NCI-H146 treated with DMSO at 0.1 percent for 48 hours (cell line): ENCODE data around the gene PROKR1.
"Not testable (repeated sequence)": the region's sequence is repeated elsewhere in the genome, so short reads cannot be mapped to it uniquely, and the experiment has no call there.

Experiments used
- DNase-seq: peaks from one replicate; lab custom pipeline; 2025; ENCODE audit not compliant: unreplicated experiment; lab: John Stamatoyannopoulos, UW

Gene PROKR1

DNA sequence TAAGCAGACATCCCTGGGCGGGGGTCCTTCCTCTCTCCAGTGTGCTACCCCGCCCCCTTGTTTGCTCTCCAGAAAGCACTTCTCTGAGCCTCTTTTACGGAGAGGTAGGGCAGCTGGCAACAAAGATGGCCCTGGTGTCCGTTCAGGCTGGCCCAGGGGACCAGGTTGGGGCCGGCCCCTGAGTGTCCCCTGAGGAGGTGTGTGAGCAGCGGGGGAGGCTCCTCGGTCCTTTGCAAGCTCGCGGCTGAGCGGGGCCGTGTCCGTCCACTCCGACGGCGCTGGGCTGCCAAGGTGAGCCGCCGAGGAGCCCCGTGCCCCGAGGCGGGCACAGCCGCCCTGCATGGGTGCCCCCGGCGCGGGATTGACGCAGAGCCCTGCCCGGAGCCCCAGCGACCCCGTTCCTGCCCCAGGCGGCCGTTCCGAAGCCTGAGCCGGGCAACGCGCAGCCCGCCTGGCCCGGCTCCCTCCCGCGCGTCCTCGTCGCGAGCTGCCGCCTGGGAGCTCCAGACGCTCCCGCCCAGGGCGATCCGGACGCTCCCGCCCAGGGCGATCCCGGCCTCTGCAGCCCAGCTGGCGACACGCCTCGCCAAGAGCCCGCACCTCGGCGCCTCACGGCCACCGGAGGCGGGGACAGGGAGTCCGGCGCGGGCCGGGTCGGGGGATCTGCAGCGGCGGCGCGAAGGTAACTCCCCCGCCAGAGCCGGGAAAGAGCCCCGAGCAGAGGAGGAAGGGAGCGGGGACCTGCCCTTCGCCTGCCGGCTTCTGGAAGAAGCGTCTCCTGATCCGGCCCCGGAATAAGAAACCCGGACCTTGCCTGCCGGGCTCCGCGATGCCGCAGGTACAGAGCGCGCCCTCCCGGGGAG is at the start of gene PROKR1:
PROKR1 (plus strand) TSS at position 569 of the 863 bp plus-strand sequence. CDS start 2,243 bp downstream, outside the sequence.
- DNase-seq, result peak; percentile 38

DNA sequence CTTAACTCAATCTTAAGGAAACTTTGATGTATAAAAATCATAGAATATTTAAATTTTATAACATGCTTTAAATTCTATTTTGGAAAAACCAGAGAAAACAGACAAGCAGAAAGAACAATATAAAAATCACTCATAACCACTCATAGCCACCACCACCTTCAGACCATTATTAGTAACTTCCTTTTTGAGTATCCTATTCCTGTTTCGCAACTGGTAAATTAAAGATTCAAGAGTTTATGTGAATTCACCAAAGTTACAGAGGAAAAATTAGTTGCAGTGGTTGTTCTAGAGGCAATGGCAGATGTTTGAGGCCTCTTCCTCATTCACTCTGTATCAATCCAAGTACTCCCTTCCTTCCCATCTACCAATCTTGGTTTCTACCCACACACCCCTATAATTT is 49.3 kb upstream of the PROKR1 start:
- no peak for DNase-seq

GRCh38 chr2:68594674-68595492 is 48.5 kb upstream of the PROKR1 start:
- DNase-seq, result no peak

- not testable (repeated sequence) for DNase-seq
Observed at GRCh38 chr2:68595493-68595785, 47.9 kb upstream of the PROKR1 start.

DNA sequence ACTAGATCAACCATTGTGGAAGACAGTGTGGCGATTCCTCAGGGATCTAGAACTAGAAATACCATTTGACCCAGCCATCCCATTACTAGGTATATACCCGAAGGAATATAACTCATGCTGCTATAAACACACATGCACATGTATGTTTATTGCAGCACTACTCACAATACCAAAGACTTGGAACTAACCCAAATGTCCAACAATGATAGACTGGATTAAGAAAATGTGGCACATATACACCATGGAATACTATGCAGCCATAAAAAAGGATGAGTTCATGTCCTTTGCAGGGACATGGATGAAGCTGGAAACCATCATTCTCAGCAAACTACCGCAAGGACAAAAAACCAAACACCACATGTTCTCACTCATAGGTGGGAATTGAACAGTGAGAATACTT is 42.9 kb upstream of the PROKR1 start:
- not testable (repeated sequence) for DNase-seq

DNA sequence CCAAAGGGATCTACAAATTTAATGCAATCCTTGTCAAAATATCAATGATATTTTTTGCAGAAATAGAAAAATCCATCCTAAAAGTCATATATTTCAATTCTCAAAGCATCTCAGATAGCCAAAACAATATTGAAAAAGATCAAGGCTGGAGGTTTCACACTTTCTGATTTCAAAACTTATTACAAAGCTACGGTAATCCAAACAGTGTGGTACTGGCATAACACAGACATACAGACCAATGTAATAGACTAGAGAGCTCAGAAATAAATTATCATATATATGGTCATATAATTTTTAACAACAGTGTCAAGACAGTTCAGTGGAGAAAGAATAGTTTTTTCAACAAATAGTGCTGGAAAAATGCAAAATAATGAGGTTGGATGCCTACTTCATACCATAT is 40.3 kb upstream of the PROKR1 start:
- no peak for DNase-seq

DNA sequence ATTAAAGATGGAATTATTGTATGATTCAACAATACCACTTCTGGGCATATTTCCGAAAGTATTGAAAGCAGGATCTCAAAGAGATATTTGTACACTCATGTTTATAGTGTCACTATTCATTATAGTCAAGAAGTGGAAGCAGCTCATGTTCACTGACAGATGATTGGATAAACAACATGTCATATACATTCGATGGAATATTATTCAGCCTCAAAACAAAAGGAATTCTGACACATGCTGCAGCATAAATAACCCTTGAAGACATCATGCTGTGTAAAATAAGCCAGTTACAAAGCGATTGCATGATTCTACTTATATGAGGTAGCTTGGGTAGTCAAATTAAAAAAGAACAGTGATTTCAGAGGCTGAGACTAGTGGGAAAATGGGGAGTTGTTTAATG is 39.3 kb upstream of the PROKR1 start:
- no peak for DNase-seq

- DNase-seq, result no peak
Observed at GRCh38 chr2:68605939-68606338, 37.4 kb upstream of the PROKR1 start.

DNA sequence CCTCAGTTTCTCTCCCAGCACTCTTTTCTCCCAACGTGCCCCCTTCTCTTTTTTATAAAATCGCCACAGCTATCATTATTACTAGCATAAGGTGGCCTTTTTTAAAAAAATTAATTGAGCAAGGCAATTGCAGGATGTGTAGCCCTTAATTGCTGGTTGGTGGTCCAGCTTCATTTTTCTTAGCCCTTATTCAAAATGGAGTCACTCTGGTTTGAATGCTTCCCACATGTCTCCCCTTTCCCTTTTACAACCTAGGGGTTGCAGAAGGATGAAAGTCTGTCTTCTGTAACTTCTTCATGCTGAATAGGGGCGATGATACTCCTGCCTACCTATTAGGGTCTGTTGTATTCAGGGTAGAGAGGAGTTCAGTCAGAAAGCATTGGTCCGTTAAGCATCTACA is 36.6 kb upstream of the PROKR1 start:
- no peak for DNase-seq

DNA sequence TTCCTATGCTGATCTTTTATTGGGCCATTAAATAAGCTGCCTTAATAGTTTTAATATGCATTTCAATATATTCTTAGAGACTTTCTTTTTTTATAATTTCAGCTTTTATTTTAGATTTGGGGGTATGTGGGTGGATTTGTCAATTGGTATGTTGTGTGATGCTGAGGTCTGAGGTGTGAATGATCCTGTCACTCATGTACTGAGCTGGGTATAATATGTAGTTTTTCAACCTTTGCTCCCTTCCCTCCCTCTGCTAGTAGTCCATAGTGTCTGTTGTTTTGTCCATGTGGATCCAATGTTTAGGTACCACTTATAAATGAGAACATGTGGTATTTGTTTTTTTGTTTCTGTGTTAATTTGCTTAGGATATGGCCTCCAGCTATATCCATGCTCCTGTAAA is 35.5 kb upstream of the PROKR1 start:
- DNase-seq, result no peak

DNA sequence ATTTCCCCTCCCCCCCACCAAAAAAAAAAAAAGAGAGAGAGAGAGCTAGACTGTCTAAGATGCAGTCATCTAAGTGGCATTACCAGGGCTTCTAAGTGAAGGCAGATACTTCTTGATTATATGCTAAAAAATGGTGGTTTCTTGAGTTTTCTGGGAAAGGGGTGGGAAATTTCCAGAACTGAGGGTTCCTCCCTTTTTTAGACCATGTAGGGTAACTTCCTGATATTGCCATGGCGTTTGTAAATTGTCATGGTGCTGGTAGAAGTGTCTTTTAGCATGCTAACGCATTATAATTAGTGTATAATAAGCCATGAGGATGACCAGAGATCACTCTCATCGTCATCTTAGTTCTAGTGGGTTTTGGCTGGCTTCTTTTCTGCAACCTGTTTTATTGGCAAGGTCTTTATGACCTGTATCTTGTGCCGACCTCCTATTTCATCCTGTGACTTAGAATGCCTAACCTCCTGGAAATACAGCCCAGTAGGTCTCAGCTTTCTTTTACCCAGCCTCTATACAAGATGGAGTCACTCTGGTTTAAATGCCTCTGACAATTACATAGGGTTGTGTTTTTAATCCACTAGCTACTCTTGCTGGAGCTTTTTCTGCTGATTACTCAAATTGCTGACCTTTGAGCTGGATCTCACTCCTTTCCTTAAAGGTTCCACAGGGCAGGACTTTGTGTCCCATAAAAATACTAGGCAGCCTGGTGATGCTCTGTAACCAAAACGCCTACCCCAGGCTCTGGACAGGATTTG is 30.4 kb upstream of the PROKR1 start:
- DNase-seq, result no peak

DNA sequence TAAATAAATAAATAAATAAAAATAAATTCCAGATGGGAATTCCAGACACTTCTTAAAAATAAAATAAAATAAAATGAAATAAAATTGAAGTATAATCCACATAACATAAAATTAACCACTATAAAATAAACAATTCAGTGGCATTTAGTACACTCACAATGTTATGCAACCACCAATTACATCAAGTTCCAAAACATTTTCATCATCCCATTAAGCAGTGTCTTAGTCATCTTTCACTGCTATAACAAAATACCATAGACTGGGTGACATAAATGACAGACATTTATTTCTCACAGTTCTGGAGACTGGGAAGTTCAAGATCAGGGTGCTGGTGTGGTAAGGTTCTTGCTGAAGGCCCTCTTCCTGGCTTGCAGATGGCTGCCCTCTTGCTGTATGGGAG is 22.6 kb upstream of the PROKR1 start:
- no peak for DNase-seq

- DNase-seq, result no peak
Observed at GRCh38 chr2:68623820-68624219, 19.6 kb upstream of the PROKR1 start.

GRCh38 chr2:68627615-68628014 is 15.8 kb upstream of the PROKR1 start:
- no peak for DNase-seq

GRCh38 chr2:68632021-68632420 is 11.4 kb upstream of the PROKR1 start:
- no peak for DNase-seq

- no peak for DNase-seq
Observed at GRCh38 chr2:68637047-68637446, 6.3 kb upstream of the PROKR1 start.

DNA sequence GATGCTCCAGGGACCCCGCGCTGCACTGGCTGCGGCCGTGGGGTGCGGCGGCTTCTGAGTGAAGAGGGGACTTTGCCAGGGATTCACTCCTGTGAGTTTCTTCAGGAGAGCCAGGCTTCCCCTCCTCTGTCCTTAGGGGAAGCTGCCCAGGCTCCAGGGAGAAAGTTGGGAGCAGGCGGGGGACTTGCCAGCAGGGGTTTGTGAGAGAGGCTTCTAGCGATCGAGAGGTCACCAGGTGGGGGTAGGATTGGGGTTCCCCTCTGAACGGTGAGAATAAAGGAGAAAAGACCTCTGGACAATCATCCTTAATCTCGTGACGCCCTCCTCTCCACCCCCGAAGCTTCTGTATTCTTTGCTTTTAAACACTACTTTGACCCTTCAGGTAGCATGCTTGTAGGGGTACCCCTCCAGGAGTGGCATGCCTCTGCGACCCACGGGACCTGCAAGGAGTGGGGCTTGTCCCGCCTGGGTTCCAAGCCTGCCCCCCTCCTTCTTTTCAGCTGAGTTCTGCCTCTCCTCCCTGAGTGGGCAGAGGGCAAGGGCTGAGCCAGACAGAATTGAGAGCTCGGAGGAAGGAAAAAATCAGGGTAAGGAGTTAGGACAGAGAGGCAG is 601 bp downstream of the PROKR1 start:
- DNase-seq, result no peak

GRCh38 chr2:68645523-68645922 is 2.1 kb downstream of the PROKR1 start:
- no peak for DNase-seq

DNA sequence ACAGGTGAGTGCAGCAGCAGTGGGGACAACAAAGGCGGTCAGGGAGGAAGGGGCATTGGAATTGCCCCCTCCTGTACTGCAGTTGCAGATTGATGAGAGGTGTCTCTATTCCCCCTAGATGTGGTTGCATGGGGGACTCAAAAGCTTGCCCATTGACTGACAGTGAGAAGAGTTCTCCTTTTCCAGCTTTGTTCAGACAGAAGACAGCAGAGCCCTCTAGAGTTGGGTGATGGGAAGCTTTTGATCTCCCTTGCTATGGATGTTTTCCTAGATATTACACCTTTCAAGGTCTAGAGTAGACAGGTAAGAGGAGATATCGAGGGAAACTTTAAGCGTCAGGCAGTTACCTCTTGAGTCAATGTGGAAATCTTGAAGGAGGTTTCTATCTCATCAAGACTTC is 2.9 kb downstream of the PROKR1 start:
- DNase-seq, result no peak

DNA sequence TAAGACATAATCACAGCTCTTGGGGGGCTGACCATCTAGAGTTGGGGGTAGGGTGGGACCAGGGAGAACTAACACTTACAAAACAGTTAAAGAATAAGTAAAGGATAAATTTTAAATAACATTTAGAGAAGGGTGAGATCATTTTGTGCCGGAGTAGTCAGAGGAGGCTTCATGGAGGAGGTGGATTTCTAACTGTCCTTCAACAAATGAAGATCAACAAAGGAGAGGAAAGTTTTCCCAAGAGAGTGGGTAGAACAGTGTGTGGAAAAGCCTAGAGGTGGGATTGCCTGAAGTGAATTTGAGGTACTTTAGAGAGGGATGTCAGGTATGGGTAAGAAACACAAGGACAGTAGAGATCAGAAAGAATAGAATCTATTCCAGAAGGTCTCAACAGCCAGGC is 7.3 kb downstream of the PROKR1 start:
- no peak for DNase-seq

DNA sequence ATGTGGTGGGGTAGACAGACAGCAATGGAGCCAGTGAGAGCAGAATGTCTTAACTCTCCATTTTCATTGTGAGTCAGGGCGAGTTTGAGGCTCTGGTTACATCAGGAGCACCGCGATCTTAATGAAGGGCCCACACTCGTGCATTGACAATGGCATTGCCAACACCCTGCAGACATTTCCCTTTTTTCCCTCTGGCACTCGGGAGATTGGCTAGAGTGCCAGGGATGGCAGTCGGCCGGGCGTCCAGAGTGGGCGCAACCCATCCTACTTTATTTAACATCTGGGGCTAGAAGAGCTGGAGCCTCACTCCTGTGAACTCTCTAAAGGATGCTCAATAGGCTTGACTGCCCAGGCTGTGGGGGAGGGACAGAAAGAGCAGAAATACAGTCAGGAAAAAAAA is 9.7 kb downstream of the PROKR1 start:
- DNase-seq, result no peak
